AG04450 (cell line): ENCODE measurements around the gene TRIM24. TPM values are rescaled to one million over a fixed set of nuclear protein-coding genes. Genes with fewer than 3 reads are reported as not detected.
A peak's percentile ranks its signal among the peaks of the same experiment; 100 is the strongest.

ENCODE experiments used
- CTCF ChIA-PET: fragments of 300-600, 350-600 bp; formaldehyde crosslinking; extraction: SDS; loops from one replicate; lab custom pipeline; 2022; ENCODE audit warnings: antibody characterized with exemption, inconsistent platforms; lab: Charles Lee
- POLR2A ChIA-PET: fragments of 350-600 bp; formaldehyde crosslinking; extraction: SDS; loops from one replicate; lab custom pipeline; 2021; ENCODE audit warnings: antibody characterized with exemption, inconsistent platforms; lab: Yijun Ruan, JAX
- DNase-seq: peaks from one replicate; pipeline ENCODE4 v3.0.0-alpha.2; 2011; ENCODE audit warnings: low read depth, low spot score
- H3K27ac ChIP-seq: one replicate; pipeline ENCODE4 v1.5.1; 2012; ENCODE audit warnings: low read depth, low read length, control low read depth
- H3K27me3 ChIP-seq: one replicate; pipeline ENCODE4 v1.6.0; 2012; ENCODE audit warnings: low read length; ENCODE audit not compliant: control insufficient read depth, insufficient read depth
- H3K4me3 ChIP-seq: 2 replicates; pipeline ENCODE4 v1.5.1; 2011; ENCODE audit warnings: mild to moderate bottlenecking, low read depth, low read length, control low read depth
- H3K9me3 ChIP-seq: 2 replicates; pipeline ENCODE4 v1.5.1; 2012; ENCODE audit warnings: low read length; ENCODE audit not compliant: control insufficient read depth, insufficient read depth
- CTCF ChIP-seq: IDR thresholded peaks from 2 replicates; pipeline ENCODE4 v1.5.1; 2011; ENCODE audit warnings: low read depth, low read length, control low read depth, inconsistent platforms
- polyA plus RNA-seq: library from polyadenylated mRNA; depleted of rRNA; stranded (reverse); fragments of >200 nt; gene quantifications from 2 replicates; pipeline ENCODE4 v1.2.3, GENCODE V29; 2011

TRIM24 gene
- polyA plus RNA-seq, 1 experiment: 9.3 TPM

- H3K4me3 ChIP-seq: no peak overlapping the region
- no peaks in the 10 kb centered on the region for H3K27me3 ChIP-seq
- no peak overlapping the region for H3K27ac ChIP-seq
- TF ChIP-seq CTCF: no peak
- POLR2A ChIA-PET: no interaction called here
- DNase-seq: no peak
- peaks cover 13% of the 10 kb centered on the region for H3K9me3 ChIP-seq
- CTCF ChIA-PET: no interaction called here
Observed at GRCh38 chr7:138425026-138425425, 35.0 kb upstream of the TRIM24 start.

- CTCF ChIA-PET: no interaction called here
- H3K9me3 ChIP-seq: peaks cover 9% of the 10 kb centered on the region
- no peak for TF ChIP-seq CTCF
- H3K4me3 ChIP-seq: no peak overlapping the region
- POLR2A ChIA-PET: no interaction called here
- no peak overlapping the region for H3K27ac ChIP-seq
- DNase-seq: no peak
- H3K27me3 ChIP-seq: no peaks in the 10 kb centered on the region
Observed at GRCh38 chr7:138429577-138430250, 30.3 kb upstream of the TRIM24 start.

- H3K4me3 ChIP-seq: no peak overlapping the region
- H3K9me3 ChIP-seq: peaks cover 9% of the 10 kb centered on the region
- no peak for TF ChIP-seq CTCF
- peak overlapping the region; percentile 11 for H3K27ac ChIP-seq
- no peaks in the 10 kb centered on the region for H3K27me3 ChIP-seq
- CTCF ChIA-PET: no interaction called here
- no peak for DNase-seq
- POLR2A ChIA-PET: no interaction called here
Observed at GRCh38 chr7:138431517-138431916, 28.5 kb upstream of the TRIM24 start.

- no peak overlapping the region for H3K27ac ChIP-seq
- ChIA-PET CTCF (no interaction called here), POLR2A (no interaction called here)
- no peak overlapping the region for H3K4me3 ChIP-seq
- DNase-seq: no peak
- peaks cover 9% of the 10 kb centered on the region for H3K9me3 ChIP-seq
- TF ChIP-seq CTCF: no peak
- H3K27me3 ChIP-seq: no peaks in the 10 kb centered on the region
Observed at GRCh38 chr7:138433583-138434443, 26.2 kb upstream of the TRIM24 start.

GRCh38 chr7:138434597-138435019 lies 25.5 kb upstream of the TRIM24 start:
- DNase-seq: no peak
- TF ChIP-seq CTCF: no peak
- no peaks in the 10 kb centered on the region for H3K27me3 ChIP-seq
- peaks cover 3% of the 10 kb centered on the region; the same call in 1 of the 2 replicates for H3K9me3 ChIP-seq
- ChIA-PET POLR2A (no interaction called here), CTCF (no interaction called here)
- H3K27ac ChIP-seq: no peak overlapping the region
- H3K4me3 ChIP-seq: no peak overlapping the region
